H1 (cell line): ENCODE data around the gene ZBTB20. TPM values are rescaled to one million over a fixed set of nuclear protein-coding genes. Genes with fewer than 3 reads are reported as not detected.

Experiments
- CTCF ChIA-PET: fragments of 300-600 bp; sonication (Branson Sonifier 250); formaldehyde crosslinking; loops from one replicate; lab custom pipeline; 2021; ENCODE audit not compliant: partially characterized antibody; lab: Charles Lee
- POLR2A ChIA-PET: fragments of 300-600 bp; sonication (Branson Sonifier 250); formaldehyde crosslinking; loops from one replicate; lab custom pipeline; 2021; ENCODE audit warnings: inconsistent platforms; ENCODE audit not compliant: partially characterized antibody; lab: Charles Lee
- DNase-seq, 2 experiments: peaks; one replicate each; pipeline versions ENCODE4 v3.0.0 to v3.0.0-alpha.2; 2010 to 2022; ENCODE audit warnings: low spot score in 2 of 2, low read depth in 1 of 2, mixed read lengths in 1 of 2
- FAIRE-seq: peaks from 2 replicates; lab custom pipeline; 2011; peaks lifted over from hg19 to GRCh38; lab: Jason Lieb, UNC
- H2AFZ ChIP-seq: 2 replicates; pipeline ENCODE4 v1.8.1; 2012; ENCODE audit warnings: low read length, inconsistent platforms
- H2AK5ac ChIP-seq: 2 replicates; pipeline ENCODE4 v1.6.1; 2013; ENCODE audit warnings: low read depth, low read length
- H2BK120ac ChIP-seq: replicated peaks from 2 replicates; pipeline ENCODE3; 2013; ENCODE audit warnings: low read depth, low read length, inconsistent platforms
- H2BK12ac ChIP-seq: 2 replicates; pipeline ENCODE4 v1.6.1; 2013; ENCODE audit warnings: low read depth, low read length
- H2BK15ac ChIP-seq: 2 replicates; pipeline ENCODE4 v1.6.1; 2013; ENCODE audit warnings: low read length
- H2BK20ac ChIP-seq: 2 replicates; pipeline ENCODE4 v1.6.1; 2013; ENCODE audit warnings: low read length
- H2BK5ac ChIP-seq: 2 replicates; pipeline ENCODE4 v1.6.1; 2013; ENCODE audit warnings: low read depth, low read length
- H3K14ac ChIP-seq: 2 replicates; pipeline ENCODE4 v1.6.1; 2013; ENCODE audit warnings: inconsistent platforms; ENCODE audit not compliant: insufficient read length
- H3K18ac ChIP-seq: 2 replicates; pipeline ENCODE4 v1.6.1; 2013; ENCODE audit warnings: low read length; ENCODE audit errors: extremely low read depth
- H3K23ac ChIP-seq: 2 replicates; pipeline ENCODE4 v1.6.1; 2013; ENCODE audit warnings: inconsistent platforms; ENCODE audit not compliant: insufficient read length
- H3K23me2 ChIP-seq: 2 replicates; pipeline ENCODE4 v1.6.1; 2013; ENCODE audit warnings: low read depth, low read length
- H3K27ac ChIP-seq: 2 replicates; pipeline ENCODE4 v1.6.1; 2011; ENCODE audit warnings: low read depth, low read length, inconsistent platforms
- H3K27me3 ChIP-seq, 4 experiments: replicated peaks in 1 of 4; 1 replicate in 1 of 4; 2 replicates in 3 of 4; pipeline versions ENCODE4 v1.6.1 to v1.8.1; 2011 to 2013; ENCODE audit warnings: low read length in 3 of 4, mild to moderate bottlenecking in 3 of 4, inconsistent platforms in 2 of 4, mixed read lengths in 2 of 4, moderate library complexity in 1 of 4; ENCODE audit not compliant: control insufficient read depth in 3 of 4, insufficient read depth in 3 of 4; ENCODE audit errors: extremely low read depth in 1 of 4
- H3K36me3 ChIP-seq, 4 experiments: 2 replicates each; pipeline versions ENCODE4 v1.6.1 to v1.8.1; 2011 to 2013; ENCODE audit warnings: mild to moderate bottlenecking in 4 of 4, low read length in 3 of 4, moderate library complexity in 2 of 4, control low read depth in 1 of 4, inconsistent platforms in 1 of 4; ENCODE audit not compliant: insufficient read depth in 4 of 4, control insufficient read depth in 2 of 4
- H3K4ac ChIP-seq: replicated peaks from 2 replicates; pipeline ENCODE3; 2013; ENCODE audit warnings: low read length, low read depth, mixed read lengths, inconsistent platforms; ENCODE audit not compliant: insufficient read length
- H3K4me1 ChIP-seq, 4 experiments: replicated peaks in 1 of 4; 1 replicate in 1 of 4; 2 replicates in 3 of 4; pipeline versions ENCODE4 v1.6.1 to v1.8.1; 2011 to 2013; ENCODE audit warnings: low read length in 3 of 4, inconsistent platforms in 2 of 4, mixed read lengths in 1 of 4; ENCODE audit not compliant: insufficient read depth in 4 of 4, control insufficient read depth in 3 of 4
- H3K4me2 ChIP-seq, 2 experiments: 2 replicates each; pipeline versions ENCODE4 v1.6.1 to v1.8.1; 2011 to 2013; ENCODE audit warnings: low read depth in 2 of 2, low read length in 2 of 2, control low read depth in 1 of 2, inconsistent platforms in 1 of 2, mild to moderate bottlenecking in 1 of 2; ENCODE audit not compliant: insufficient read depth in 1 of 2
- H3K4me3 ChIP-seq, 4 experiments: fragments of 200-600, 300-600 bp in 1 of 4; sonication (generic), shearing (Covaris generic), sonication (Bioruptor Twin) in 1 of 4; 2 replicates each; pipeline versions ENCODE4 v1.5.1 to v1.8.1; 2011 to 2016; ENCODE audit warnings: low read length in 4 of 4, low read depth in 3 of 4, control low read depth in 2 of 4, inconsistent platforms in 2 of 4, mild to moderate bottlenecking in 2 of 4, mixed read lengths in 1 of 4, moderate library complexity in 1 of 4; ENCODE audit not compliant: insufficient read depth in 2 of 4; ENCODE audit errors: extremely low read depth in 1 of 4
- H3K56ac ChIP-seq: replicated peaks from 2 replicates; pipeline ENCODE3; 2013; ENCODE audit warnings: low read depth, mild to moderate bottlenecking, mixed read lengths, low read length, inconsistent platforms; ENCODE audit not compliant: insufficient read length
- H3K79me1 ChIP-seq: 2 replicates; pipeline ENCODE4 v1.6.1; 2013; ENCODE audit warnings: low read depth, low read length, control low read depth
- H3K79me2 ChIP-seq, 2 experiments: 2 replicates each; pipeline versions ENCODE4 v1.6.1 to v1.8.1; 2012 to 2013; ENCODE audit warnings: low read length in 2 of 2, mild to moderate bottlenecking in 2 of 2, inconsistent platforms in 1 of 2; ENCODE audit not compliant: insufficient read depth in 2 of 2, control insufficient read depth in 1 of 2
- H3K9ac ChIP-seq, 4 experiments: replicated peaks in 1 of 4; 1 replicate in 1 of 4; 2 replicates in 3 of 4; pipeline versions ENCODE4 v1.6.1 to v1.8.1; 2011 to 2013; ENCODE audit warnings: low read depth in 3 of 4, low read length in 3 of 4, control low read depth in 2 of 4, mild to moderate bottlenecking in 2 of 4, moderate library complexity in 2 of 4, inconsistent platforms in 1 of 4; ENCODE audit errors: extremely low read depth in 1 of 4
- H3K9me3 ChIP-seq, 2 experiments: 2 replicates each; pipeline versions ENCODE4 v1.6.1 to v1.8.1; 2012 to 2013; ENCODE audit warnings: mild to moderate bottlenecking in 2 of 2, moderate library complexity in 2 of 2, control low read depth in 1 of 2, inconsistent platforms in 1 of 2, low read depth in 1 of 2, low read length in 1 of 2, mixed read lengths in 1 of 2; ENCODE audit not compliant: insufficient read depth in 2 of 2
- H4K20me1 ChIP-seq, 2 experiments: replicated peaks in 1 of 2; 2 replicates each; pipeline versions ENCODE3 to v1.8.1; 2011 to 2013; ENCODE audit warnings: inconsistent platforms in 2 of 2, low read length in 2 of 2, mild to moderate bottlenecking in 1 of 2; ENCODE audit not compliant: insufficient read depth in 2 of 2, control insufficient read depth in 1 of 2
- H4K5ac ChIP-seq: 2 replicates; pipeline ENCODE4 v1.6.1; 2013; ENCODE audit warnings: low read length, low read depth, mixed read lengths, inconsistent platforms; ENCODE audit not compliant: insufficient read length
- H4K8ac ChIP-seq: 2 replicates; pipeline ENCODE4 v1.8.0; 2013; ENCODE audit warnings: mild to moderate bottlenecking, moderate library complexity, low read length, inconsistent platforms; ENCODE audit not compliant: insufficient read depth; ENCODE audit errors: extremely low read depth
- H4K91ac ChIP-seq: replicated peaks from 2 replicates; pipeline ENCODE3; 2013; ENCODE audit warnings: low read length, mixed read lengths, inconsistent platforms; ENCODE audit not compliant: insufficient read length
- CBX8 ChIP-seq: fragments of 300-800, 300-1000 bp; sonication (generic); IDR thresholded peaks from 2 replicates; pipeline ENCODE4 v1.7.1; 2016; ENCODE audit warnings: low read depth, low read length, borderline replicate concordance
- CHD1 ChIP-seq: IDR thresholded peaks from 2 replicates; pipeline ENCODE4 v1.6.1; 2012; ENCODE audit warnings: low read depth, low read length, improper control_type of control experiment
- KDM1A ChIP-seq: fragments of 200-600, 300-600 bp; sonication (generic); IDR thresholded peaks from 2 replicates; pipeline ENCODE4 v1.7.1; 2016; ENCODE audit warnings: mild to moderate bottlenecking, low read length, borderline replicate concordance
- SRF ChIP-seq: IDR thresholded peaks from 2 replicates; pipeline ENCODE4 v1.6.1; 2011; ENCODE audit warnings: mild to moderate bottlenecking, low read depth, low read length, moderate library complexity
- WGBS, 2 experiments: shearing (Covaris generic) in 1 of 2; methylation state at CpG; one replicate each; pipeline versions ENCODE4 v1.1.6 to v1.1.7; 2013 to 2015; ENCODE audit warnings: low lambda C conversion rate in 2 of 2, mixed read lengths in 2 of 2, inconsistent platforms in 1 of 2, low coverage in 1 of 2, missing lambda C conversion rate in 1 of 2; ENCODE audit not compliant: insufficient replicate concordance in 2 of 2, insufficient coverage in 1 of 2, insufficient read length in 1 of 2; ENCODE audit errors: extremely low coverage in 1 of 2, missing lambda C conversion rate in 1 of 2; 5-methylcytosine and 5-hydroxymethylcytosine counted together
- polyA plus RNA-seq, 7 experiments: library from polyadenylated mRNA; depleted of rRNA in 3 of 7; stranded (reverse) in 5 of 7; unstranded in 2 of 7; fragments of >200 nt in 5 of 7; fragments of 200-250 nt in 2 of 7; gene quantifications; 1 replicate in 5 of 7; 2 replicates in 1 of 7; 4 replicates in 1 of 7; pipeline versions ENCODE4 v1.2.1 to v1.2.3, GENCODE V29; 2011 to 2013; ENCODE audit warnings: missing spikeins in 2 of 7, mixed read lengths in 2 of 7
- total RNA-seq: library from RNA; stranded (reverse); fragmentation: NEBNext Ultra II Directional; extraction: Animal tissue kit (Norgen Biotek cat#: 25700); gene quantifications from 2 replicates; pipeline ENCODE4 v1.2.1, GENCODE V29; 2021
- TF ChIP-seq, protein P1 (sequence below): IDR thresholded peaks from 2 replicates; pipeline ENCODE4 v1.6.1; 2011; ENCODE audit warnings: low read depth, mild to moderate bottlenecking, low read length; ENCODE audit not compliant: insufficient read depth
- TF ChIP-seq, protein P2 (sequence below): IDR thresholded peaks from 2 replicates; pipeline ENCODE4 v1.6.1; 2012; ENCODE audit warnings: low read length, inconsistent platforms

The ZBTB20 gene
- total and polyA plus RNA-seq, 2 of the 8 experiments (the other 6 are each of a cell fraction or from before 2014, with no cell fraction given) = 0.35 to 1.3 TPM

GRCh38 chr3:114646526-114646925 lies 500.6 kb downstream of the ZBTB20 start:
- 94% methylated on average over 2 of the region's 2 CpGs; no CpG with 5 or more reads in 1 of the 2 experiments for WGBS, 2 experiments
- TF ChIP-seq, protein P1, sequence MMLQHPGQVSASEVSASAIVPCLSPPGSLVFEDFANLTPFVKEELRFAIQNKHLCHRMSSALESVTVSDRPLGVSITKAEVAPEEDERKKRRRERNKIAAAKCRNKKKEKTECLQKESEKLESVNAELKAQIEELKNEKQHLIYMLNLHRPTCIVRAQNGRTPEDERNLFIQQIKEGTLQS = no peak
- TF ChIP-seq CBX8 (no peak), SRF (no peak), KDM1A (no peak), CHD1 (no peak)
- TF ChIP-seq, protein P2, sequence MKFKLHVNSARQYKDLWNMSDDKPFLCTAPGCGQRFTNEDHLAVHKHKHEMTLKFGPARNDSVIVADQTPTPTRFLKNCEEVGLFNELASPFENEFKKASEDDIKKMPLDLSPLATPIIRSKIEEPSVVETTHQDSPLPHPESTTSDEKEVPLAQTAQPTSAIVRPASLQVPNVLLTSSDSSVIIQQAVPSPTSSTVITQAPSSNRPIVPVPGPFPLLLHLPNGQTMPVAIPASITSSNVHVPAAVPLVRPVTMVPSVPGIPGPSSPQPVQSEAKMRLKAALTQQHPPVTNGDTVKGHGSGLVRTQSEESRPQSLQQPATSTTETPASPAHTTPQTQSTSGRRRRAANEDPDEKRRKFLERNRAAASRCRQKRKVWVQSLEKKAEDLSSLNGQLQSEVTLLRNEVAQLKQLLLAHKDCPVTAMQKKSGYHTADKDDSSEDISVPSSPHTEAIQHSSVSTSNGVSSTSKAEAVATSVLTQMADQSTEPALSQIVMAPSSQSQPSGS = no peak
- POLR2A ChIA-PET = no interaction called here

More at GRCh38 chr3:114646526-114646925, 500.6 kb downstream of the ZBTB20 start:
- Histone ChIP-seq H3K4ac (no peak overlapping the region), H2AFZ (no peak overlapping the region), H2BK12ac (no peak overlapping the region), H3K18ac (no peak overlapping the region), H2BK5ac (no peak overlapping the region), H3K4me3 (no peak overlapping the region), H3K27me3 (no peaks in the 10 kb centered on the region), H3K27ac (no peak overlapping the region), H3K9me3 (no peaks in the 10 kb centered on the region), H3K4me2 (no peak overlapping the region), H3K36me3 (no peaks in the 10 kb centered on the region), H3K79me2 (no peaks in the 10 kb centered on the region), H3K23me2 (no peaks in the 10 kb centered on the region), H3K14ac (no peak overlapping the region), H4K8ac (no peak overlapping the region), H3K79me1 (no peaks in the 10 kb centered on the region), H3K9ac (no peak overlapping the region), H2BK20ac (no peak overlapping the region), H2AK5ac (no peak overlapping the region), H3K23ac (no peak overlapping the region), H3K56ac (no peak overlapping the region), H2BK15ac (no peak overlapping the region), H4K5ac (no peak overlapping the region), H4K91ac (no peak overlapping the region), H2BK120ac (no peak overlapping the region), H4K20me1 (no peaks in the 10 kb centered on the region), H3K4me1 (no peaks in the 10 kb centered on the region)
- CTCF ChIA-PET = no interaction called here
- FAIRE-seq (no peak), DNase-seq (no peak)
